ENCODE results near the gene ZBTB7C. TPM values are rescaled to one million over a fixed set of nuclear protein-coding genes. Genes with fewer than 3 reads are reported as not detected.

Gene ZBTB7C
- total RNA-seq, 1 donor from 2014 or later, result 7.4 TPM

DNA sequence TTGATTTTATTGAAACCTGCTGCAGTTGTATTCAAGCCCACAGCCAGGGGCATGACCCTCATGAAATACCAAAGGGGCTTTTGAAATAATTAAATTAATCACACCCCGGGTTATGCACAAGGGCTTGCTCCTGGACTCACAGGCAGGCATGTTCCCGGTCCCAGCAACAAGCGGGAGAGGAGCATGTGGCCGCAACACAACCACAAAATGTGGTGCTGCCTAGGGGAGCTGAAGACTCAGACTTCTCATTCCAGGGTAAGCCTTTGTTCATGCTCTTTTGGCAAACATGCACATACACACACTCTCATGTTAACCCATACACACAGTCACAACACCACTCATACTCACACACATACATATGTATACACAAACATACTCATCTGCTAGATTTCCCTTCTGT, 245.1 kb downstream of the ZBTB7C start:
- peaks cover 58% of the 10 kb centered on the region for H3K4me1 Mint-ChIP-seq
- no peak overlapping the region for H3K4me3 Mint-ChIP-seq
- peaks cover 3% of the 10 kb centered on the region for H3K27me3 Mint-ChIP-seq (ENCODE audit: low read depth)

DNA sequence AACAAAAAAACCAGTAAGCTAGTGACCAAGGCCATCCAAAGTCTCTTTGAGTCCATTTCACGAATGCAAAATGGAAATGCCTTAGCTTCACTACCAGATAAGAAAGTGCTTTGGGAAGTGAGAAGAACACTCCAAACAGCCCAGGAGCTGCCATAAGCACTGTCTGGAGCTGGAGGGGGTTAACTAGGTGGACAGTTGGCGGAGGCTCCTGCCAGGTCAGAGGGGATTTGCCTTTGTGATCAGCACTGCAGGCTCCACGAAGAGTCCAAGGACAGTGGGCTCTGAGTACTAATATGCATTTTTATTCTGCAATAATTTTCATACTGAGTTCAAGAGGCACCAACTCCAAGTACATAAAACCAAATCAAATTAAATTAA, 245.5 kb downstream of the ZBTB7C start:
- Mint-ChIP-seq H3K4me1 (peaks cover 58% of the 10 kb centered on the region), H3K4me3 (no peak overlapping the region)

More for the DNA sequence above, 245.1 kb downstream of the ZBTB7C start:
- Mint-ChIP-seq H3K27ac (no peak overlapping the region), H3K9me3 (no peaks in the 10 kb centered on the region), H3K36me3 (no peaks in the 10 kb centered on the region)
- TF ChIP-seq, protein P1, sequence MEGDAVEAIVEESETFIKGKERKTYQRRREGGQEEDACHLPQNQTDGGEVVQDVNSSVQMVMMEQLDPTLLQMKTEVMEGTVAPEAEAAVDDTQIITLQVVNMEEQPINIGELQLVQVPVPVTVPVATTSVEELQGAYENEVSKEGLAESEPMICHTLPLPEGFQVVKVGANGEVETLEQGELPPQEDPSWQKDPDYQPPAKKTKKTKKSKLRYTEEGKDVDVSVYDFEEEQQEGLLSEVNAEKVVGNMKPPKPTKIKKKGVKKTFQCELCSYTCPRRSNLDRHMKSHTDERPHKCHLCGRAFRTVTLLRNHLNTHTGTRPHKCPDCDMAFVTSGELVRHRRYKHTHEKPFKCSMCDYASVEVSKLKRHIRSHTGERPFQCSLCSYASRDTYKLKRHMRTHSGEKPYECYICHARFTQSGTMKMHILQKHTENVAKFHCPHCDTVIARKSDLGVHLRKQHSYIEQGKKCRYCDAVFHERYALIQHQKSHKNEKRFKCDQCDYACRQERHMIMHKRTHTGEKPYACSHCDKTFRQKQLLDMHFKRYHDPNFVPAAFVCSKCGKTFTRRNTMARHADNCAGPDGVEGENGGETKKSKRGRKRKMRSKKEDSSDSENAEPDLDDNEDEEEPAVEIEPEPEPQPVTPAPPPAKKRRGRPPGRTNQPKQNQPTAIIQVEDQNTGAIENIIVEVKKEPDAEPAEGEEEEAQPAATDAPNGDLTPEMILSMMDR (IDR thresholded peaks at IDR 0.05; ENCODE audit: unreplicated experiment), result no peak
- DNase-seq (ENCODE audit: low spot score in 2 of 2, unreplicated experiment in 2 of 2), result no peak

DNA sequence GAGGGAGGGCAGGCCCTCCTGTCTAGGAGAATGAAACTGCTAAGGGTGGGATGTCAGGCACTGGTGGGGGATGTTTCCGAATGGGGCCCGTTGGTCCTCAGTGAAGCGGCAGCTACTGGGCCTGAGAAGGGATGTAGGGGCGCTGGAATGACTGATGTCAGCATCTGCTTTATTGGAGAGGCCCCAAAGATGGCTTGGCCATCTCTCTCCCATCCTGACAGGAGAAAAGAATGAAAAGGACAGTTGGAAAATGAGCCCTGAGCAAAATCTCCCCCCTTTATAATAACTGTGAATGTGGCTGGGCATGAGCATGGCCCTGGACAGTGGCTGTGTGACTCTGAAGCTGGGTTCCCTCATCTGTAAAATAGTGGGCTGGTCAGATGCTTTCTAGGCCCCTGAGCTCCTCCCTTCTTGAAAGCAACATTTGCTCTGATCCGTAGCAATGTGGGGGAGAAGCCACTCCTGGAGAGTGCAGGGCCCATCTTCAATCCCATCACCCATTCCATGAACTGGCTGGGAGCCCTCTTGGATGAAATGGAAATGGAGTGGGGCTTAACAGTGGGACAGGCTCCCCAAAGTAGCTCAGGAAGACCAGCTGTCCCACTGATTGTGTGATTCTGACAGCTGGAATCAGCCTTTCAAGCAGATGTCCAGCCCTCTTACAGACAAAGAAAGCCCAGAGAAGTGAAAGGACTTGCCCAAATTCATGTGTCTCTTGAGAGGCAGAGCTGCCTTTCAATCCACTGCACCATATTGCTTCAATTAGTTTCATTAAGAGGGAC, 246.0 kb downstream of the ZBTB7C start:
- H3K4me3 Mint-ChIP-seq, result peak overlapping the region; percentile 65

More for the DNA sequence above, 245.5 kb downstream of the ZBTB7C start:
- H3K9me3 Mint-ChIP-seq, result no peaks in the 10 kb centered on the region
- H3K27ac Mint-ChIP-seq, result peak overlapping the region; percentile 65
- peaks cover 3% of the 10 kb centered on the region for H3K27me3 Mint-ChIP-seq (ENCODE audit: low read depth)
- DNase-seq (ENCODE audit: low spot score in 2 of 2, unreplicated experiment in 2 of 2), result no peak
- no peaks in the 10 kb centered on the region for H3K36me3 Mint-ChIP-seq
- TF ChIP-seq, protein P1 (IDR thresholded peaks at IDR 0.05; ENCODE audit: unreplicated experiment), result no peak

DNA sequence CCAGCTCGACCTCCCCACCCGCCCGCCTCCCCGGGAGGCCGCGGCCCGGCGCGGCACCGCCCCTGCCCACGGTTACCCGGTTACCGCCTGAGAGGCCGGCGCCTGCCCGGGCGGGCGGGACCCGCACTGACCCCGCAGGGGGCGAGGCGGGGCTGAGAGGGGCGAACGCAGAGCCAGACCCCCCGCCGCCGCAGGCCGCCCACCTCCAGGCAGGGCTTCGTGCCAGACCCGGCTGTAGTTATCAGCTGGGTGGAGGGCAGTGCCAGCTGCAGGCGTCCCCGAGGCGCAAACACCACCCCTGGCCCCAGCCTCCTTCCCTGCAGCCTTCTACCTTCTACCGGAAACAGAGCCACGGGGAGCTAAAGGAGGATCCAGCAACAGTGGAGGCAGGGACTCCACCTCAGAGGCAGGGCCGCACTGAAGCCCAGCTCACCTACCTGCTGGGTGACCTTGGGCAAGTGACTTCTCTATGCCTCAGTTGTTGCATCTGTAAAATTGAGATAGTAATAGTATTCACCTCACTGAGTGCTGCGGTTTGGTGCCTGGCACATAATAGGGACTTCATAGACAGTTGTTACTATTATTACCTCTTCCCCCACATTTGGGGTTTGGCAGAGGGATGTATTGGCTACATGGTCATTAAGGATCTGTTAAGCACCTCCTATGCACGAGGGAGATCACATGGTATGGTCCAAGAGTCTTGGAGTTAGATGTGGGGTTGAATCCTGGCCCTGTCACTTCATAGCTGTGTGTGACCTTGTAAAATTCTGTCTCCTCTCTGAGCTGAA, 247.1 kb downstream of the ZBTB7C start:
- Mint-ChIP-seq H3K27me3 (ENCODE audit: low read depth) (peaks cover 6% of the 10 kb centered on the region), H3K4me3 (peak overlapping the region; percentile 65), H3K4me1 (peaks cover 45% of the 10 kb centered on the region), H3K27ac (peak overlapping the region; percentile 65), H3K9me3 (no peaks in the 10 kb centered on the region), H3K36me3 (no peaks in the 10 kb centered on the region)
- TF ChIP-seq, protein P1 (IDR thresholded peaks at IDR 0.05; ENCODE audit: unreplicated experiment), result no peak
- no peak for DNase-seq (ENCODE audit: low spot score in 2 of 2, unreplicated experiment in 2 of 2)

More for the DNA sequence above, 246.0 kb downstream of the ZBTB7C start:
- Mint-ChIP-seq H3K27ac (peak overlapping the region; percentile 65), H3K36me3 (no peaks in the 10 kb centered on the region), H3K9me3 (no peaks in the 10 kb centered on the region), H3K27me3 (ENCODE audit: low read depth) (no peaks in the 10 kb centered on the region), H3K4me1 (peaks cover 53% of the 10 kb centered on the region)
- no peak for DNase-seq (ENCODE audit: low spot score in 2 of 2, unreplicated experiment in 2 of 2)
- TF ChIP-seq, protein P1 (IDR thresholded peaks at IDR 0.05; ENCODE audit: unreplicated experiment), result no peak

GRCh38 chr18:48161191-48161910, 247.8 kb downstream of the ZBTB7C start:
- TF ChIP-seq, protein P1 (IDR thresholded peaks at IDR 0.05; ENCODE audit: unreplicated experiment), result no peak
- DNase-seq (ENCODE audit: low spot score in 2 of 2, unreplicated experiment in 2 of 2), result peak; percentile 84 to 89
- no peaks in the 10 kb centered on the region for H3K36me3 Mint-ChIP-seq
- peaks cover 41% of the 10 kb centered on the region for H3K4me1 Mint-ChIP-seq
- H3K9me3 Mint-ChIP-seq, result no peaks in the 10 kb centered on the region
- H3K27ac Mint-ChIP-seq, result peak overlapping the region; percentile 83
- H3K27me3 Mint-ChIP-seq (ENCODE audit: low read depth), result peaks cover 8% of the 10 kb centered on the region
- H3K4me3 Mint-ChIP-seq, result peak overlapping the region; percentile 67

Data from mesothelial cell of epicardium (in vitro differentiated cells).